NK-92 treated with Interleukin-12 subunit alpha and Interleukin-12 subunit beta, amount 100 ng/mL, for 24 hours (cell line): ENCODE results near the gene CREB3L4.

Source experiments
- DNase-seq: peaks from one replicate; lab custom pipeline; 2025; lab: John Stamatoyannopoulos, UW

The CREB3L4 gene

GRCh38 chr1:153937331-153937730 is 30.4 kb upstream of the CREB3L4 start:
- DNase-seq = no peak

DNA sequence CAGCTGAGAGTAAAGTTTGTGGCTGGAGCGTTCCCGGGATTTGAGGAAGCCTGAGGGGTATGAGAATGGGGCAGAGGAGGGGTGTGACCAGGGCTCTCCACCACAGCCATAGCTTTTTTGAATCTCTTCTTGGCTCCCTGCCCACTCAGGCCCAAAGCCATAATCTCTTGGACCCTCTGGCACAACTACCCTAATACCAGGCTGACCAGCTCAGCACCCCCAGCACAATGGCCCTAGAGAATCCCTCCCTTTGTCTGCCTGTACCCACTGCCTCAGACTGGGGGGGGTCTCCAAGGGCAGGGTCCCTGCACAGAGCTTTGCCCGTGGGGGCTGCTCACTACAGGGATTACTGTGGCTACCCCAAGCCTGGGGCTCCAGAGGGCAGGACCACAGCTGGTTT is 28.7 kb upstream of the CREB3L4 start:
- no peak for DNase-seq

- no peak for DNase-seq
Measured at GRCh38 chr1:153939476-153939875, 28.2 kb upstream of the CREB3L4 start.

GRCh38 chr1:153940756-153941155 is 26.9 kb upstream of the CREB3L4 start:
- no peak for DNase-seq

DNA sequence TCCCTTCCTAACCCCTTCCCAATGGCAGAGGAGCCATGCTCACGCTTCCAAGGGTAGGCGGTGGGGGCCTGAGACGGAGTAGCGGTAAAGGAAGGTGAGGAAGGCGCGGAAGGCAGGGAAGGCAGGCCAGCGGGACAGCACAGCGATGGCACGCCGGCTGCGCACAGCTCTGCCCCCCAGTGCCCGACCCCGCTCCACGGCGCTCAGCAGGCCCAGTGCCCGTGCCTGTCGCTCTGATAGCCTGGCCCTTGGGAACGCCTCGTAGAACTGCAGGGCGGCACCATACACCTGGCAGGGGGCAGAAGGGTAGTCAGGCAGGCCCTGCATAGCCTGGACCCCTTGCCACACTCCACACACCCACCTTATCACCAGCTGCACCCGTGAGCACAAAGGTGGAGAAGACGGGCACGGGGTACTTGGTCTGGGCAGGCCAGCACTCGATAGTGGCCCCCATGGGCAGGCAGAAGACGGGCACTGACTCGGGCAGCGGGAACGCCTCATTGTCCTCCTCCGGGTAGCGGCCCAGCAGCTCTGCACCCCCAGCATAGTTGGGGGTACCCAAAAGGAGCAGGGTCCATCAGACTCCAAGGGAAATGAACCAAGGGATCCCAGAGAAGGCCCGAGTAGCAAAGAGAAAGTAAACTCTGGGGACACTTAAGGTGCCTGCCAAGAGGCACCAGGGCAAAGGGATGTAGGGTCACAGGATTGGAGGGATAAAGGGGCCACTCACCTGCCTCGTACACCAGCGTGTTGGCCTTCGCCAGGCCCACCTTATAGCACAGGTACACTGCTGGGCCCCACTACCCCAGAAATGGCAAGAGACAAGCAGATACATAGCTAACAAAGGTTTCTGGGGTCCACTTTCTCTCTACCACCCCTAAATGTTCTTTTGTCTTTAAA is 25.6 kb upstream of the CREB3L4 start:
- no peak for DNase-seq

GRCh38 chr1:153942766-153943549 is 24.7 kb upstream of the CREB3L4 start:
- no peak for DNase-seq

DNA sequence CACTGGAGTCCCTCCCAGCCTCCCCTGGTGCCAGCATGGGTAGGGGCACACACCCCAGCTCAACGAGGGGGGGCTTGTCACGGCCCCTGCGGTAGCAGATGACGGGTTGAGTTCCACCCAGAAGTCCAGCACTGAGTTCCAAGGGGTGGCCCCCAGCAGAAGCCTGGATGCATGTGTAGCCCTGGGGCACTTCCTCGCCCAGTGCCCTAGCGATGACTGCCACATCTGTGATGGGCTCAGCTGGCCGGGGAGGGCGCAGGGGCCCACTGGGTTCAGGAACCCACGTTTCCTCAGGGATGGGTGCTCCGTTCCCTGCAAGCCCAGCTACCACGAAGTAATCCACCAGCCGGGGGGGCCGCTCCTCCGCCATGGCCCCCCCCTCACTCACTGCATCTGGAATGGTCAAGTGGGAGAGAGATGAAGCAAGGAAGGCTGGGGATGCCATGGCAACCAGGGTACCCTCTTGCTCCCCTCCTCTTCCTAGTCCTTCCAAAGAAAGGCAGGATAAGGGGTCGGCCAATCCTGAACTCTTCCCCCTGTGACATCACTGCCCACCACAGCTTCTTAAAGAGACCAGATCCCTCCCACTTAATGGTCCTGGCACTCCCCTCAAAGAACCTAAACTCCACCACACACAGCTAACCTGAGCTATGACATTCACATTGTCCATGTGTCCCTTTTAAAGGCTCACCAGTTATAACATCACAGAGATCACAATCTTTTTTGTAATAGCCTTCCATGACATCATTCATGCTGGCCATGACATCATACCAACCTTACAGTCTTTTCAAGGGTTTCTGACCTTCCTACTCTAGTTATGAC is 23.5 kb upstream of the CREB3L4 start:
- no peak for DNase-seq

GRCh38 chr1:153944827-153945117 is 22.9 kb upstream of the CREB3L4 start:
- no peak for DNase-seq

GRCh38 chr1:153945131-153945794 is 22.4 kb upstream of the CREB3L4 start:
- DNase-seq = peak; percentile 72

GRCh38 chr1:153945795-153946621 is 21.7 kb upstream of the CREB3L4 start:
- peak; percentile 69 for DNase-seq

DNA sequence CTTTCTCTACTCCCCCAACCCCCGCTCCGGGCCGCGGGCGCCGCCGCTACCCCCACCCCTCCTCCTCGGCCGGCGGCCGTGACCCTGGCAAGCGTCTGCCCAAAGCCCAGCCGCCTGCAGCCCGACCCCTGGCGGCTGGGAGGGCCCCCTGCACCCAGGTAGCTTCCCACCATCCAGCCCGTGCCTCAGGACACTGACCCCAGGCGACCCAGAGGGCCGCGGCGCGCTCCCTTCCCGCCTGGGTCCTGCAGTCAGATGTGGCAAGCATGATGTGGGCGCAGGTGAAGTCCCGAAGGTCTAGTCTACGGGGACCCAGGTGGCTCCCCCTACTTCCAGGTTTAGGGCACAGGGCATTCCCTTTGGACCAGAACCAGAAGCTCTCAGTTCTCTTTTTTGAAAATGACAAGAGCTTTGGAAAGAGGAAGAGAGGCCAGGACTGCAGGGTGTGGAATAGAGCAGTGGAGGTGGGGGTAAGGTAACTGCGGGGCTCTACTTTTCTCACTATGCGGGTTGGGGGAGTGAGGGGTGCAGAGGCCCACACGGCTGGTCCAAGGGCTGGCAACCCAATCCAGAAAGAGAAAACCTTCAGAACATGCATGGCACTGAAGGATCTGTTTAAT is 21.0 kb upstream of the CREB3L4 start, which contains the start of gene DENND4B:
Gene DENND4B, minus strand, starts transcription at position 97 of the 620 bp plus-strand sequence. CDS start 2,344 bp downstream, outside the sequence.
- DNase-seq = peak; percentile 77

- no peak for DNase-seq
Measured at GRCh38 chr1:153951183-153951582, 16.5 kb upstream of the CREB3L4 start.

- no peak for DNase-seq
Measured at GRCh38 chr1:153951801-153952200, 15.9 kb upstream of the CREB3L4 start.

GRCh38 chr1:153953859-153954365 is 13.8 kb upstream of the CREB3L4 start:
- no peak for DNase-seq

- DNase-seq = no peak
Measured at GRCh38 chr1:153954826-153955225, 12.9 kb upstream of the CREB3L4 start.

DNA sequence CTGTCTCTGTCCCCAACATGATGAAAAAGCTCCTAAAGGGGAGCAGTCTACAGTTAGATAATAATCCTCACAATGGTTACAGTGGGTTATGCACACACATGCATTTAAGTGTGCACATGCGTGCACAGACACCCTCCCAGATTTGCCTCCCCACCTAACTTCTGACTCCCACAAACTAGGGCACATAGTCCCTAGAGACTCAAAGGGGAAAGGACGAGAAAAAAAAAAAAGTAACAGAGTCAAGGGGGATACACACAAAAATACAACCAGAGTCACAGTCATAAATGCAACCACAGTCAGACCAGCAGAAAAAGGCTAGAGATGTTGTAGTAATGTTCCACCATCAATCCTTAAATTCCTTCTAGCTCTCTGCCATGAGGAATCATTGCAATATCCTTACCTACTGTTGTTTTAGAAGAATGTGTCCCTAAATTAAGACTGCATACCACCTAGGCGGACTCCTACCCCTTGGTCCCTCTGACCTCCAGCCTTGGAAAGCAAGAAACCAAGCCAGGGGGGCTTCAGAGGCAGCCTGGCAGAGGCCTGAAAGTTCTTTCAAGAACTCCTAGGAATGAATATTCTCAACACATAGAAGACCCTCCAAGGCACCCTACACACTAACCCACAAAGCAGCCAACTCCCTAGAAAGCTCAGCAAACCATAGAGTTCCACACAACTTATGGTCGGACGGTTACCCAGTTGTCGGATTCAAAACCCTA is 10.5 kb upstream of the CREB3L4 start:
- DNase-seq = no peak

DNA sequence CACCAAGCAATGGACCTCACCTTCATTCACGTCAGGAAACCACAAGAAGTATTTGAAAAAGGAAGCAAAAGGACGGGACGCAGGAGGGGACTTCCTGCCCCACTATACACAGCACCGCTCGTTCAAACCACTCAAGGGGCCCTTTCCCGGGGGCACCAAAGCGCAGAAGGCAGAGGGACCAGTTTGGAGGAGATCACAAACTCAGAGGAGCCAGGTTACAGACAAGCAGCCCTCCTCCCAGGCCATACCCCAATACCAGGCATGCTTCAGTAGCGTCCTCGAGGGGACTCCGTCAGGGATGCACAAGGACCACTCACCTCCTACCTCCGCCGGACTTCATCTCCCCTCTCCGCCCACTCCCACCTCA is 10.0 kb upstream of the CREB3L4 start:
- peak; percentile 50 for DNase-seq

DNA sequence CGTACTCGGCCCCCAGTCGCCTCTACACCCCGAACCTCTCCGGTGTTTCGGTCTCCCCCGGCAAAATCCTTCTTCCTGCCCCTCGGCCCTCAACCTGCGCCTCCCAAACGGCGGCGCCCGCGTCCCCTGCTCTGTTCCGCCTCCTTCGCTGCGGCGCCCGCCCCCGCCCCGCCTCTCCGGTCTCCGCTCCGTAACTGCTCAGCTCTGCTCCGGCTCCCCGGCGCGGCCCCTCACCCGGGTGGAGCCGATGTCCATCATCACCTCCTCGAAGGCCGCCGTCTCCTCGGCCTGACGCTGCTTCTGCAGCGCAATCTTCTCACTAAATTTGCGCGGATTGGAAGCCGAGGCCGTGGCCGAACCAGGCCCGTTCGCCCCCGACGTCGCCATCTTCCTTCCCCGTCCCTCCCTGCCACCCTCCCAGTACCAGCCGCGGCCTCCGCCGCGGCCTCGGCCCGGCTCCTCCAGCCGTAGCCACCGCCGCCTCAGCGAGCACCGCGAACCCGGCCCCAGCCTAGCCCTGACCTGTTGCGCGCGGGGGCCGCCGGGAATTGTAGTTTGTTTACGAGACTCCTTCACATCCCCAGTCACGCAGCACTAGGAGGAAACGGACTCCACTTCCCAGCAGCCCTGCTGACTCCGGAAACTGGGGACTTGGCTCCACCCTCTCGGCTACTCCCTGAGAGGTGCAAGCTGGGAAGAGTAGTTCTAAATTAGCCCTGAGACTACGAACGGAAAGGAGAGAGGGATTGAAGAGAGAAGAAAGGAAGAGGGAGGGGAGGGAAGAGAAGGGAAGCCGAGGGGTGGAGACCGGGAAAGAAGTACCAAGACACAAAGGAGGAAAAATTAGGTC is 9.4 kb upstream of the CREB3L4 start, which contains the start of gene CRTC2:
Gene CRTC2, minus strand, starts transcription at position 502 of the 850 bp plus-strand sequence. Its CDS starts 115 bp downstream, at position 387.
- peak; percentile 97 for DNase-seq

- no peak for DNase-seq
Measured at GRCh38 chr1:153958961-153959260, 8.8 kb upstream of the CREB3L4 start.
